CD4-positive, alpha-beta T cell (primary cell): ENCODE data around the gene SYCN. TPM values are rescaled to one million over a fixed set of nuclear protein-coding genes. Genes with fewer than 3 reads are reported as not detected.

Experiments
- ATAC-seq: fragments of 200-7000 bp; cut with Tn5 transposase; one replicate; pipeline ENCODE4 v1.10.0; 2022; ENCODE audit warnings: mild to moderate bottlenecking; ENCODE audit not compliant: poor library complexity
- CTCF ChIA-PET: fragments of 350-600 bp; sonication (Branson Sonifier 250); formaldehyde crosslinking; loops from one replicate; lab custom pipeline; 2021; ENCODE audit warnings: antibody characterized with exemption, inconsistent platforms; lab: Charles Lee
- POLR2A ChIA-PET: fragments of 350-600 bp; sonication (Branson Sonifier 250); formaldehyde crosslinking; loops from one replicate; lab custom pipeline; 2021; ENCODE audit warnings: antibody characterized with exemption, inconsistent platforms; lab: Charles Lee
- DNase-seq, 14 experiments: peaks; one replicate each; pipeline ENCODE4 v3.0.0-alpha.2; 2013 to 2020; ENCODE audit warnings: mixed read lengths in 2 of 14
- H3K27ac ChIP-seq, 2 donors: one replicate each; pipeline versions ENCODE4 v1.5.1 to v1.7.0; 2013; ENCODE audit warnings: low read length in 2 of 2, low read depth in 1 of 2, mild to moderate bottlenecking in 1 of 2
- H3K27me3 ChIP-seq, 2 experiments: 1 replicate in 1 of 2; 2 replicates in 1 of 2; pipeline versions ENCODE4 v1.6.1 to v1.7.0; 2013; ENCODE audit warnings: low read length in 2 of 2, control low read depth in 1 of 2, mild to moderate bottlenecking in 1 of 2, moderate library complexity in 1 of 2; ENCODE audit not compliant: insufficient read depth in 2 of 2, control insufficient read depth in 1 of 2
- H3K36me3 ChIP-seq: one replicate; pipeline ENCODE4 v1.6.1; 2013; ENCODE audit warnings: low read length, control low read depth; ENCODE audit not compliant: insufficient read depth
- H3K4me1 ChIP-seq: one replicate; pipeline ENCODE4 v1.6.1; 2013; ENCODE audit warnings: low read length, control low read depth; ENCODE audit not compliant: insufficient read depth
- H3K4me3 ChIP-seq: one replicate; pipeline ENCODE4 v1.5.1; 2013; ENCODE audit warnings: mild to moderate bottlenecking, low read length, moderate library complexity
- H3K9me3 ChIP-seq, 2 experiments: 1 replicate in 1 of 2; 2 replicates in 1 of 2; pipeline versions ENCODE4 v1.6.1 to v1.7.0; 2013; ENCODE audit warnings: low read length in 2 of 2, mild to moderate bottlenecking in 2 of 2, control low read depth in 1 of 2, moderate library complexity in 1 of 2; ENCODE audit not compliant: control insufficient read depth in 1 of 2, insufficient read depth in 1 of 2
- H3K27ac Mint-ChIP-seq: one replicate; pipeline ENCODE4 v1.8.0; 2020; ENCODE audit warnings: mixed read lengths
- H3K27me3 Mint-ChIP-seq: one replicate; pipeline ENCODE4 v1.8.0; 2021; ENCODE audit warnings: mixed read lengths
- H3K36me3 Mint-ChIP-seq: one replicate; pipeline ENCODE4 v1.8.0; 2021; ENCODE audit warnings: low read depth, mixed read lengths
- H3K4me1 Mint-ChIP-seq: one replicate; pipeline ENCODE4 v1.8.0; 2021; ENCODE audit warnings: low read depth, mixed read lengths
- H3K4me3 Mint-ChIP-seq: one replicate; pipeline ENCODE4 v1.8.0; 2020; ENCODE audit warnings: mild to moderate bottlenecking, mixed read lengths
- H3K9me3 Mint-ChIP-seq: one replicate; pipeline ENCODE4 v1.8.0; 2020; ENCODE audit warnings: mixed read lengths
- CTCF ChIP-seq: fragments of 200-600 bp; IDR thresholded peaks from one replicate; pipeline ENCODE4 v1.8.0; 2022; ENCODE audit warnings: antibody characterized with exemption, mild to moderate bottlenecking
- intact Hi-C, 2 experiments: fragments of 100-400 bp; cut with DNase I in 1 of 2; cut with micrococcal nuclease in 1 of 2; formaldehyde crosslinking; loops; one replicate each; pipeline versions ENCODE4 v1.15.1 to v1.9.0; 2023 to 2025; cut with DNase I, micrococcal nuclease
- total RNA-seq, 174 experiments: library from RNA in 2 of 174; stranded (reverse) in 2 of 174; gene quantifications; one replicate each; pipeline ENCODE4 v1.2.3 and lab custom pipeline; 2021 to 2026

The SYCN gene
- total RNA-seq, 2 experiments from 2014 or later = not detected

DNA sequence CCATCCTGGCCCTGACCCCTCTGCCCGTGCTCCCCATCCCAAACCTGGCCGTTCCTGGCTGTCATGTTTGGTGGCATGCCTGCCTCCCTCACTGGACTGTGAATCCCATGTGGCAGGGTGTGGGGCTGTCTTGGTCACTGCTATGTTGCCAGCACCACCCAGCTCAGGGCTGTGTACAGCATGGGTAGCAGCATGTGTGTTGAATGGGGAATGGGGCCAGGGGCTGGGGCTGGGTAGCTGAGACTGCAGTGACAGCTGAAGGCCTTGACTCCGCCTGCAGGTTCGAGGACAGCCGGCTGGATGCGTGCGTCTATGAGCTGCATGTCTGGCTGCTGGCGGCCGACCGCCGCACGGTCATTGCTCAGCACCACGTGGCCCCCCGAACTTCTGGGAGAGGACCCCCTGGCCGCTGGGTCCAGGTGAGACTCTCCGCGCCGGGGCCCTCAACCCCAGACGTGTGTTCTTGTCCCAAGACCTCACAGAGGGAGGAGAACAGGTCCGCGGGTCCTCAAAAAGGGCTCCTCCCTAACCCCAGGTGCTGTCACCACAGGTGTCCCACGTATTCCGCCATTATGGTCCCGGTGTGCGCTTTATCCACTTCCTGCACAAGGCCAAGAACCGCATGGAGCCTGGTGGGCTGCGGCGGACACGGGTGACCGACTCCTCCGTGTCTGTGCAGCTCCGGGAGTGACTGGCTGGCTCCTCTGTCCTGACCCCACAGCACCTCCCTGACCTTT, 3.8 kb downstream of the SYCN start:
- POLR2A ChIA-PET = no interaction called here
- no peak for TF ChIP-seq CTCF
- peaks cover 21% of the 10 kb centered on the region for H3K4me1 ChIP-seq
- Mint-ChIP-seq H3K9me3 (no peaks in the 10 kb centered on the region), H3K36me3 (no peaks in the 10 kb centered on the region), H3K4me3 (no peak overlapping the region), H3K27me3 (peaks cover 87% of the 10 kb centered on the region), H3K27ac (no peak overlapping the region), H3K4me1 (peaks cover 20% of the 10 kb centered on the region)
- H3K9me3 ChIP-seq = peaks cover 0 to 15% of the 10 kb centered on the region in 2 experiments
- H3K4me3 ChIP-seq = no peak overlapping the region
- H3K36me3 ChIP-seq = no peaks in the 10 kb centered on the region
- DNase-seq = no peak
- peaks cover 45 to 80% of the 10 kb centered on the region in 2 experiments for H3K27me3 ChIP-seq
- no peak overlapping the region for H3K27ac ChIP-seq
- no peak for ATAC-seq
- intact Hi-C loops = no loop called here
- CTCF ChIA-PET = no interaction called here

DNA sequence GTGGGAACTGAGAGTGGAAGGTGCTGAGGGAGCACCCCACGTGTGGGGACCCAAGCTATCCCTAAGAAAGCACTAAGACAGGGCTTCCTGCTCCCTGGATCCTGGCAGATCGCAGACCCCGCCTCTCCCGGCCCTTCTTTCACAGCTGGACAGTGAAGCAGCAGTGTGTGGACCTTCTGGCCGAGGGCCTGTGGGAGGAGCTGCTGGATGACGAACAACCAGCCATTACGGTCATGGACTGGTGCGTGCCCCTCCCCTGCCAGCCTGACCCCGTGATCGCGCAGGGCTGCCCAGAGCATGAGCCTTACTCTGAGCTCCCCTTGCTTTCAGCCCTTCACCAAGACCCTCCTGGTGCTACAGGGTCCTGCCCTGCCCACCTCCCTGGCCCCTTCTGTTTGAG, 5.0 kb downstream of the SYCN start:
- Histone ChIP-seq H3K4me1 (peaks cover 25% of the 10 kb centered on the region), H3K36me3 (no peaks in the 10 kb centered on the region), H3K27me3 (peaks cover 49 to 74% of the 10 kb centered on the region in 2 experiments), H3K9me3 (peaks cover 0 to 15% of the 10 kb centered on the region in 2 experiments), H3K4me3 (no peak overlapping the region), H3K27ac (no peak overlapping the region)
- DNase-seq (no peak), ATAC-seq (no peak)
- no peak overlapping the region for H3K27ac Mint-ChIP-seq
- intact Hi-C loops = no loop called here
- ChIA-PET CTCF (no interaction called here), POLR2A (no interaction called here)
- TF ChIP-seq CTCF = no peak
- H3K4me3 Mint-ChIP-seq = no peak overlapping the region
- H3K4me1 Mint-ChIP-seq = peaks cover 23% of the 10 kb centered on the region
- H3K27me3 Mint-ChIP-seq = peaks cover 88% of the 10 kb centered on the region
- H3K36me3 Mint-ChIP-seq = no peaks in the 10 kb centered on the region
- no peaks in the 10 kb centered on the region for H3K9me3 Mint-ChIP-seq

DNA sequence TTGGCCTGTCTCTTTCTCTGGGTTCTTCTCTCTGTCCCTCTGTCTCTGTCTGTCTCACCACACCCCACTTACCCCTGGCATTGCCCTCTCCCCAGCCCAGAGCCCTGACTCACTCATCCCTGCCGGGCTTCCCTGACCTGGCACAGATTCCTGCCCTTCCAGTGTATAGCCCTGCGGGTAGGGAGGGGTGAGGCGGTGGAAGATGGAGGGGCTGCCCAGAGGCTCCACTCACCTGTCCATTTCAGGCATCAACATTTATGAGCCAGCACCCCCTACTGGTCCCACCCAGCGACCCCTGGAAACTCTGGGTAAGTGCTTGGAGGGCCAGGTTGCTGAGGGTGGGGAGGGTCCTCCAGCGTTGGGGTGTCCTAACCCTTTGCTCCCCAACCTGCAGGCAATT, 6.3 kb downstream of the SYCN start:
- Mint-ChIP-seq H3K4me3 (no peak overlapping the region), H3K4me1 (peaks cover 23% of the 10 kb centered on the region), H3K9me3 (no peaks in the 10 kb centered on the region), H3K27me3 (peaks cover 85% of the 10 kb centered on the region), H3K36me3 (no peaks in the 10 kb centered on the region), H3K27ac (no peak overlapping the region)
- POLR2A ChIA-PET = no interaction called here
- Histone ChIP-seq H3K9me3 (peaks cover 0 to 11% of the 10 kb centered on the region in 2 experiments), H3K4me3 (no peak overlapping the region), H3K27me3 (peaks cover 44 to 65% of the 10 kb centered on the region in 2 experiments), H3K27ac (no peak overlapping the region), H3K4me1 (peaks cover 25% of the 10 kb centered on the region), H3K36me3 (no peaks in the 10 kb centered on the region)
- ATAC-seq (no peak), DNase-seq (no peak)
- intact Hi-C loops = no loop called here
- CTCF ChIA-PET = no interaction called here
- TF ChIP-seq CTCF = no peak
